Endodermal cell (in vitro differentiated cells): ENCODE results near the gene TP53. TPM values are rescaled to one million over a fixed set of nuclear protein-coding genes. Genes with fewer than 3 reads are reported as not detected.
A peak's percentile ranks its signal among the peaks of the same experiment; 100 is the strongest.

Source experiments
- DNase-seq: peaks from one replicate; pipeline ENCODE4 v3.0.0-alpha.2; 2017
- H3K27ac ChIP-seq: 2 replicates; pipeline ENCODE4 v1.5.1; 2013; ENCODE audit warnings: mild to moderate bottlenecking, low read depth, low read length, moderate library complexity
- H3K27me3 ChIP-seq: 2 replicates; pipeline ENCODE4 v1.6.1; 2013; ENCODE audit warnings: mild to moderate bottlenecking, low read length, moderate library complexity; ENCODE audit not compliant: insufficient read depth, control insufficient read depth, poor library complexity, severe bottlenecking
- H3K36me3 ChIP-seq: 2 replicates; pipeline ENCODE4 v1.7.0; 2013; ENCODE audit warnings: mild to moderate bottlenecking, low read length, moderate library complexity; ENCODE audit not compliant: control insufficient read depth, insufficient read depth
- H3K4me1 ChIP-seq: one replicate; pipeline ENCODE4 v1.7.0; 2013; ENCODE audit warnings: low read length; ENCODE audit not compliant: control insufficient read depth, insufficient read depth
- H3K4me3 ChIP-seq: 2 replicates; pipeline ENCODE4 v1.5.1; 2013; ENCODE audit warnings: mild to moderate bottlenecking, low read length, moderate library complexity
- H3K9ac ChIP-seq: 2 replicates; pipeline ENCODE4 v1.6.1; 2013; ENCODE audit warnings: mild to moderate bottlenecking, low read length, moderate library complexity; ENCODE audit not compliant: poor library complexity, severe bottlenecking; ENCODE audit errors: extremely low read depth
- H3K9me3 ChIP-seq: 2 replicates; pipeline ENCODE4 v1.6.1; 2013; ENCODE audit warnings: mild to moderate bottlenecking, low read length, moderate library complexity; ENCODE audit not compliant: control insufficient read depth
- H3K27ac Mint-ChIP-seq: 2 replicates; pipeline ENCODE4 v1.8.0; 2020; ENCODE audit warnings: mixed read lengths
- H3K27me3 Mint-ChIP-seq: 2 replicates; pipeline ENCODE4 v1.8.0; 2021; ENCODE audit warnings: mild to moderate bottlenecking, mixed read lengths; ENCODE audit not compliant: insufficient read depth
- H3K36me3 Mint-ChIP-seq: 2 replicates; pipeline ENCODE4 v1.8.0; 2020; ENCODE audit warnings: low read depth, mixed read lengths
- H3K4me1 Mint-ChIP-seq: 2 replicates; pipeline ENCODE4 v1.8.0; 2020; ENCODE audit warnings: mixed read lengths
- H3K4me3 Mint-ChIP-seq: 2 replicates; pipeline ENCODE4 v1.8.0; 2020; ENCODE audit warnings: mild to moderate bottlenecking, moderate library complexity, mixed read lengths
- H3K9me3 Mint-ChIP-seq: 2 replicates; pipeline ENCODE4 v1.8.0; 2020; ENCODE audit warnings: mild to moderate bottlenecking, mixed read lengths
- CTCF ChIP-seq: fragments of 200-600 bp; sonication (generic); conservative IDR thresholded peaks from 2 replicates; pipeline ENCODE4 v1.5.0; 2021; ENCODE audit warnings: antibody characterized with exemption, mild to moderate bottlenecking
- WGBS, 2 experiments: methylation state at CpG; one replicate each; pipeline versions ENCODE4 v1.1.5 to v1.1.7; 2013; ENCODE audit warnings: missing lambda C conversion rate in 2 of 2, mixed read lengths in 1 of 2; ENCODE audit not compliant: insufficient coverage in 1 of 2, insufficient read length in 1 of 2; 5-methylcytosine and 5-hydroxymethylcytosine counted together
- total RNA-seq, 2 donors: library from RNA; stranded (reverse); fragmentation: NEBNext Ultra II Directional in 1 of 2; extraction: Animal tissue kit (Norgen Biotek cat#: 25700) in 1 of 2; gene quantifications; 2 replicates in 1 of 2; 3 replicates in 1 of 2; pipeline ENCODE4 v1.2.1, GENCODE V29; 2021

TP53 gene
- total RNA-seq, 2 donors from 2014 or later: 113 to 130 TPM

DNA sequence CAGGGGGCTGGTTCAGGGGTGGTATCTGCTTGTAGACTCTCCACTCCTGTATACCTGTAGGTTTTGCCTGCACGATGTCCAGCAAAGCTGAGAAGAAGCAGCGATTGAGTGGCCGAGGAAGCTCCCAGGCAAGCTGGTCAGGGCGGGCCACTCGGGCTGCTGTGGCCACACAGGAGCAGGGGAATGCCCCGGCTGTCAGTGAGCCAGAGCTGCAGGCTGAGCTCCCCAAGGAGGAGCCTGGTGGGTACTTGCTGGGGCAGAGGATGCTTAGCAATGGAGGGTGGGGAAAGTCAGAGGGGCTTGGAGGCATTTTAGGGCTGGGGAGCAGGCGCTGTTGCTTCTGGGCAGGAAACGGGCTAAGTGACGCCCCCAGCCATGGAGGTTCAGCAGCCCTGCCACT is 32.4 kb upstream of the TP53 start:
- no peak overlapping the region for H3K4me3 ChIP-seq
- peaks cover 2% of the 10 kb centered on the region for H3K4me1 ChIP-seq
- H3K9ac ChIP-seq: no peak overlapping the region
- 67 to 85% methylated on average over 3 to 9 of the region's 9 CpGs for WGBS, 2 experiments
- H3K36me3 ChIP-seq: no peaks in the 10 kb centered on the region
- no peak overlapping the region for H3K27ac ChIP-seq
- no peak overlapping the region for H3K4me3 Mint-ChIP-seq
- H3K27ac Mint-ChIP-seq: no peak overlapping the region
- peaks cover 28% of the 10 kb centered on the region for H3K4me1 Mint-ChIP-seq
- H3K27me3 Mint-ChIP-seq: peaks cover 37% of the 10 kb centered on the region
- no peaks in the 10 kb centered on the region for H3K9me3 ChIP-seq
- no peaks in the 10 kb centered on the region for H3K9me3 Mint-ChIP-seq
- peaks cover 25% of the 10 kb centered on the region for H3K27me3 ChIP-seq
- TF ChIP-seq CTCF: no peak
- H3K36me3 Mint-ChIP-seq: no peaks in the 10 kb centered on the region
- DNase-seq: no peak

- Histone ChIP-seq H3K4me1 (peaks cover 2% of the 10 kb centered on the region), H3K9ac (peak overlapping the region; percentile 8), H3K36me3 (no peaks in the 10 kb centered on the region), H3K27me3 (peaks cover 25% of the 10 kb centered on the region), H3K27ac (no peak overlapping the region), H3K4me3 (peak overlapping the region; percentile 86), H3K9me3 (no peaks in the 10 kb centered on the region)
- Mint-ChIP-seq H3K4me3 (peak overlapping the region; percentile 73), H3K27ac (no peak overlapping the region), H3K36me3 (no peaks in the 10 kb centered on the region), H3K9me3 (no peaks in the 10 kb centered on the region), H3K4me1 (peaks cover 28% of the 10 kb centered on the region), H3K27me3 (peaks cover 42% of the 10 kb centered on the region)
- TF ChIP-seq CTCF: no peak
- WGBS, 2 experiments: 15 to 25% methylated on average over 12 to 16 of the region's 16 CpGs
- DNase-seq: no peak
Observed at GRCh38 chr17:7717756-7718350, 30.6 kb upstream of the TP53 start.

DNA sequence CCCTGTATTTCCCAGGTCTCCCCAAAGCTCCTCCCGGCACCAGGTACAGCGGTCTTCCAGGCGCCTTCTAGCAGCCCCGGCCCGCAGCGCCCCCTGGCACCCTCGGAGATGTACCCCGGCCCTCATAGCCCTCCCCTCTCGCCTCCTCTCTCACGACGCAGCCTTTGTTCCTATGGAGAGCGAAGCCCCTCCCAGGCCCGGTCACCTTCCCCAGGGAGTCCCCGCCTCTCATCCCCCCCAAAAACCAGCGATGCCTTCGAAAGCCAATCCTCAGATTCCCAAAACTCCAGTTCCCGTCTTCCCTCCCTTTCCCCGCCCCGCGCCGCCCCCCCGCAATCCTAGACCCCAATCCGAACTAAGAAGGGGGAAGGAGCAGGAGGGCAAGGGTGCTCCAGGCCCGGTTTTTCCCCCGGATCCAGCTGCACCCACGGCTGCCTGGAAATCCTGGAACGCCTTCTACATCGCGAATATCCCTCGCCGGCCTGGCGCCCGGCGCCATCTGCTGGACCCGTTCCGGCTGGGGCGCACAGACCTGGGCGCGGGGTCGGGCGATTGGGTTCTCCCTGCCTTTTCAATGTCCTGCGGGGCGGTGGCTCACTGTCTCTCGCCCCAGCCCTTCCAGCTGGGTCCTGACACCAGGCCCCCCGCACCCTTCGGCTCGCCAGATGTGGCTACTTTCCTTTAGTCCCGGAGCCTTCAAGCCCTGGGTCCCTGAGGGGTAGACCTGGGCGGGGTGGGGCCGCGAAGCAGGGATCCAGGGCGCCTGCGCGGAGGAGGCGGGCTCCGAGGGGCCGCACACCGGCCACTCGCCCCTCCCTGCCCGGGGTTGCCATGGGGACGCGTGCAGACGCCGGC is 29.8 kb upstream of the TP53 start, which contains the start of gene DNAH2:
Gene DNAH2, plus strand, starts transcription at position 844 of the 855 bp plus-strand sequence. CDS start 1,991 bp downstream, outside the sequence.
- peak within 1 kb of the TSS; percentile 86 for H3K4me3 ChIP-seq
- peaks cover 2% of the 10 kb centered on the region for H3K4me1 ChIP-seq
- H3K9ac ChIP-seq: peak within 1 kb of the TSS; percentile 38
- peak; percentile 64 for TF ChIP-seq CTCF
- Mint-ChIP-seq H3K9me3 (no peaks in the 10 kb centered on the region), H3K27ac (peak within 1 kb of the TSS; percentile 76), H3K4me3 (peak within 1 kb of the TSS; percentile 73), H3K4me1 (peaks cover 25% of the 10 kb centered on the region), H3K27me3 (peaks cover 50% of the 10 kb centered on the region), H3K36me3 (no peaks in the 10 kb centered on the region)
- WGBS, 2 experiments: 0% methylated on average over 15 to 62 of the region's 64 CpGs
- H3K36me3 ChIP-seq: no peaks in the 10 kb centered on the region
- DNase-seq: peak; percentile 99
- peaks cover 26% of the 10 kb centered on the region for H3K27me3 ChIP-seq
- peak within 1 kb of the TSS; percentile 82 for H3K27ac ChIP-seq
- H3K9me3 ChIP-seq: no peaks in the 10 kb centered on the region
